ENCODE data around the gene TLL2. TPM values are rescaled to one million over a fixed set of nuclear protein-coding genes. Genes with fewer than 3 reads are reported as not detected.

Gene TLL2
- total and polyA plus RNA-seq, 4 experiments from 2014 or later, result 0.03 to 0.17 TPM; not detected in 2

- Histone ChIP-seq H3K4me3 (ENCODE audit: low read length in 2 of 2) (no peak overlapping the region), H3K36me3 (ENCODE audit: insufficient read depth, low read length) (no peaks in the 10 kb centered on the region), H3K4me1 (ENCODE audit: insufficient read depth, low read length) (no peaks in the 10 kb centered on the region), H3K27me3 (ENCODE audit: insufficient read depth, low read length) (peaks cover 4% of the 10 kb centered on the region), H3K9me3 (ENCODE audit: control insufficient read depth in 1 of 2, low read length in 2 of 2) (no peaks in the 10 kb centered on the region), H3K27ac (ENCODE audit: low read depth, low read length) (no peak overlapping the region)
- ChIA-PET CTCF (ENCODE audit: partially characterized antibody) (no interaction called here), POLR2A (ENCODE audit: partially characterized antibody) (no interaction called here)
- H3K27ac Mint-ChIP-seq, result no peak overlapping the region
- H3K36me3 Mint-ChIP-seq, result no peaks in the 10 kb centered on the region
- no peak overlapping the region for H3K4me3 Mint-ChIP-seq
- peaks cover 0 to 7% (median under 1%) of the 10 kb centered on the region in 8 donors for H3K9me3 Mint-ChIP-seq
- no peak for DNase-seq
- H3K4me1 Mint-ChIP-seq, result no peaks in the 10 kb centered on the region
- peaks cover 8 to 11% of the 10 kb centered on the region in 2 donors for H3K27me3 Mint-ChIP-seq
- intact Hi-C loops (cut with micrococcal nuclease), result no loop called here
Measured at GRCh38 chr10:96440361-96441292, 73.1 kb downstream of the TLL2 start.

GRCh38 chr10:96439725-96440124, 74.0 kb downstream of the TLL2 start:
- ChIA-PET POLR2A (ENCODE audit: partially characterized antibody) (no interaction called here), CTCF (ENCODE audit: partially characterized antibody) (no interaction called here)
- Histone ChIP-seq H3K27ac (ENCODE audit: low read depth, low read length) (no peak overlapping the region), H3K36me3 (ENCODE audit: insufficient read depth, low read length) (no peaks in the 10 kb centered on the region), H3K27me3 (ENCODE audit: insufficient read depth, low read length) (peaks cover 4% of the 10 kb centered on the region), H3K4me3 (ENCODE audit: low read length in 2 of 2) (no peak overlapping the region), H3K4me1 (ENCODE audit: insufficient read depth, low read length) (no peaks in the 10 kb centered on the region), H3K9me3 (ENCODE audit: control insufficient read depth in 1 of 2, low read length in 2 of 2) (no peaks in the 10 kb centered on the region)
- Mint-ChIP-seq H3K4me3 (no peak overlapping the region), H3K27ac (no peak overlapping the region), H3K9me3 (peaks cover 0 to 11% (median 4%) of the 10 kb centered on the region in 8 donors), H3K36me3 (no peaks in the 10 kb centered on the region), H3K4me1 (no peaks in the 10 kb centered on the region), H3K27me3 (peaks cover 3 to 6% of the 10 kb centered on the region in 2 donors)
- no peak for DNase-seq
- intact Hi-C loops (cut with micrococcal nuclease), result no loop called here

GRCh38 chr10:96436035-96436434, 77.7 kb downstream of the TLL2 start:
- CTCF ChIA-PET (ENCODE audit: partially characterized antibody), result no interaction called here
- no peak overlapping the region for H3K4me3 ChIP-seq (ENCODE audit: low read length in 2 of 2)
- H3K9me3 ChIP-seq (ENCODE audit: control insufficient read depth in 1 of 2, low read length in 2 of 2), result no peaks in the 10 kb centered on the region
- Mint-ChIP-seq H3K9me3 (peaks cover 0 to 11% (median 5%) of the 10 kb centered on the region in 8 donors), H3K27me3 (peaks cover 0 to 7% of the 10 kb centered on the region in 2 donors), H3K36me3 (no peaks in the 10 kb centered on the region), H3K27ac (no peak overlapping the region), H3K4me1 (no peaks in the 10 kb centered on the region), H3K4me3 (no peak overlapping the region)
- intact Hi-C loops (cut with micrococcal nuclease), result no loop called here
- H3K36me3 ChIP-seq (ENCODE audit: insufficient read depth, low read length), result no peaks in the 10 kb centered on the region
- H3K27ac ChIP-seq (ENCODE audit: low read depth, low read length), result no peak overlapping the region
- H3K27me3 ChIP-seq (ENCODE audit: insufficient read depth, low read length), result peaks cover 4% of the 10 kb centered on the region
- H3K4me1 ChIP-seq (ENCODE audit: insufficient read depth, low read length), result no peaks in the 10 kb centered on the region
- POLR2A ChIA-PET (ENCODE audit: partially characterized antibody), result no interaction called here
- no peak for DNase-seq

GRCh38 chr10:96431211-96431970, 82.3 kb downstream of the TLL2 start:
- peaks cover 18% of the 10 kb centered on the region in 2 donors for H3K27me3 Mint-ChIP-seq
- no peaks in the 10 kb centered on the region for H3K36me3 Mint-ChIP-seq
- no peak overlapping the region for H3K27ac Mint-ChIP-seq
- H3K27ac ChIP-seq (ENCODE audit: low read depth, low read length), result no peak overlapping the region
- CTCF ChIA-PET (ENCODE audit: partially characterized antibody), result no interaction called here
- no peaks in the 10 kb centered on the region for H3K9me3 ChIP-seq (ENCODE audit: control insufficient read depth in 1 of 2, low read length in 2 of 2)
- no peaks in the 10 kb centered on the region for H3K4me1 ChIP-seq (ENCODE audit: insufficient read depth, low read length)
- intact Hi-C loops (cut with micrococcal nuclease), result no loop called here
- no peaks in the 10 kb centered on the region for H3K27me3 ChIP-seq (ENCODE audit: insufficient read depth, low read length)
- POLR2A ChIA-PET (ENCODE audit: partially characterized antibody), result no interaction called here
- no peak overlapping the region for H3K4me3 Mint-ChIP-seq
- no peaks in the 10 kb centered on the region for H3K4me1 Mint-ChIP-seq
- no peaks in the 10 kb centered on the region for H3K36me3 ChIP-seq (ENCODE audit: insufficient read depth, low read length)
- no peak overlapping the region for H3K4me3 ChIP-seq (ENCODE audit: low read length in 2 of 2)
- peaks cover 0 to 13% (median 5%) of the 10 kb centered on the region in 8 donors for H3K9me3 Mint-ChIP-seq
- no peak for DNase-seq

- no peak for DNase-seq
- Mint-ChIP-seq H3K4me1 (no peaks in the 10 kb centered on the region), H3K4me3 (no peak overlapping the region), H3K36me3 (no peaks in the 10 kb centered on the region), H3K9me3 (peaks cover 0 to 4% (median 0%) of the 10 kb centered on the region in 8 donors), H3K27me3 (peaks cover 16 to 25% of the 10 kb centered on the region in 2 donors), H3K27ac (no peak overlapping the region)
- Histone ChIP-seq H3K4me1 (ENCODE audit: insufficient read depth, low read length) (no peaks in the 10 kb centered on the region), H3K27ac (ENCODE audit: low read depth, low read length) (no peak overlapping the region), H3K4me3 (ENCODE audit: low read length in 2 of 2) (no peak overlapping the region), H3K9me3 (ENCODE audit: control insufficient read depth in 1 of 2, low read length in 2 of 2) (no peaks in the 10 kb centered on the region), H3K36me3 (ENCODE audit: insufficient read depth, low read length) (no peaks in the 10 kb centered on the region), H3K27me3 (ENCODE audit: insufficient read depth, low read length) (no peaks in the 10 kb centered on the region)
- CTCF ChIA-PET (ENCODE audit: partially characterized antibody), result no interaction called here
- POLR2A ChIA-PET (ENCODE audit: partially characterized antibody), result no interaction called here
- intact Hi-C loops (cut with micrococcal nuclease), result no loop called here
Measured at GRCh38 chr10:96427291-96427690, 86.4 kb downstream of the TLL2 start.

GRCh38 chr10:96422525-96422924, 91.2 kb downstream of the TLL2 start:
- intact Hi-C loops (cut with micrococcal nuclease), result no loop called here

GRCh38 chr10:96421995-96422394, 91.7 kb downstream of the TLL2 start:
- H3K4me1 Mint-ChIP-seq, result no peaks in the 10 kb centered on the region
- CTCF ChIA-PET (ENCODE audit: partially characterized antibody), result no interaction called here
- Histone ChIP-seq H3K27ac (ENCODE audit: low read depth, low read length) (no peak overlapping the region), H3K36me3 (ENCODE audit: insufficient read depth, low read length) (no peaks in the 10 kb centered on the region), H3K4me3 (ENCODE audit: low read length in 2 of 2) (no peak overlapping the region), H3K9me3 (ENCODE audit: control insufficient read depth in 1 of 2, low read length in 2 of 2) (no peaks in the 10 kb centered on the region), H3K4me1 (ENCODE audit: insufficient read depth, low read length) (no peaks in the 10 kb centered on the region), H3K27me3 (ENCODE audit: insufficient read depth, low read length) (no peaks in the 10 kb centered on the region)
- POLR2A ChIA-PET (ENCODE audit: partially characterized antibody), result no interaction called here
- no peaks in the 10 kb centered on the region for H3K36me3 Mint-ChIP-seq
- DNase-seq, result no peak
- peak overlapping the region in 1 of 7 donors; percentile 43 for H3K27ac Mint-ChIP-seq
- intact Hi-C loops (cut with micrococcal nuclease), result no loop called here
- H3K9me3 Mint-ChIP-seq, result no peaks in the 10 kb centered on the region
- no peak overlapping the region for H3K4me3 Mint-ChIP-seq
- H3K27me3 Mint-ChIP-seq, result peaks cover 3 to 15% of the 10 kb centered on the region in 2 donors

More at GRCh38 chr10:96422525-96422924, 91.2 kb downstream of the TLL2 start:
- ChIA-PET CTCF (ENCODE audit: partially characterized antibody) (no interaction called here), POLR2A (ENCODE audit: partially characterized antibody) (no interaction called here)
- Mint-ChIP-seq H3K27me3 (peaks cover 6 to 17% of the 10 kb centered on the region in 2 donors), H3K4me3 (no peak overlapping the region), H3K4me1 (no peaks in the 10 kb centered on the region), H3K27ac (no peak overlapping the region), H3K36me3 (no peaks in the 10 kb centered on the region), H3K9me3 (no peaks in the 10 kb centered on the region)
- Histone ChIP-seq H3K36me3 (ENCODE audit: insufficient read depth, low read length) (no peaks in the 10 kb centered on the region), H3K9me3 (ENCODE audit: control insufficient read depth in 1 of 2, low read length in 2 of 2) (no peaks in the 10 kb centered on the region), H3K27ac (ENCODE audit: low read depth, low read length) (no peak overlapping the region), H3K4me3 (ENCODE audit: low read length in 2 of 2) (no peak overlapping the region), H3K27me3 (ENCODE audit: insufficient read depth, low read length) (no peaks in the 10 kb centered on the region), H3K4me1 (ENCODE audit: insufficient read depth, low read length) (no peaks in the 10 kb centered on the region)
- no peak for DNase-seq
